Mucosa of rectum (tissue), 2 donors: Measurements from ENCODE around the gene WNT16.

Source experiments
- H3K27ac ChIP-seq, 2 donors: one replicate each; pipeline ENCODE4 v1.7.0; 2013; ENCODE audit warnings: inconsistent platforms in 2 of 2, low read depth in 2 of 2, low read length in 2 of 2
- H3K27me3 ChIP-seq, 2 donors: one replicate each; pipeline ENCODE4 v1.7.0; 2013; ENCODE audit warnings: low read length in 2 of 2; ENCODE audit not compliant: control insufficient read depth in 2 of 2, insufficient read depth in 2 of 2
- H3K36me3 ChIP-seq, 2 donors: one replicate each; pipeline ENCODE4 v1.7.0; 2013; ENCODE audit warnings: low read length in 2 of 2; ENCODE audit not compliant: control insufficient read depth in 2 of 2, insufficient read depth in 2 of 2
- H3K4me1 ChIP-seq, 2 donors: one replicate each; pipeline ENCODE4 v1.7.0; 2013; ENCODE audit warnings: low read length in 2 of 2, mild to moderate bottlenecking in 1 of 2; ENCODE audit not compliant: control insufficient read depth in 2 of 2, insufficient read depth in 2 of 2
- H3K4me3 ChIP-seq, 2 donors: one replicate each; pipeline ENCODE4 v1.7.0; 2013; ENCODE audit warnings: low read length in 2 of 2
- H3K9ac ChIP-seq, 2 donors: one replicate each; pipeline ENCODE4 v1.7.0; 2013; ENCODE audit warnings: low read length in 2 of 2, low read depth in 1 of 2, mild to moderate bottlenecking in 1 of 2
- H3K9me3 ChIP-seq, 2 donors: one replicate each; pipeline ENCODE4 v1.7.0; 2013; ENCODE audit warnings: low read length in 2 of 2; ENCODE audit not compliant: control insufficient read depth in 2 of 2
- donor health status: healthy.
- donor health status: Normal muscosa, but diverticular disease.

WNT16 gene

DNA sequence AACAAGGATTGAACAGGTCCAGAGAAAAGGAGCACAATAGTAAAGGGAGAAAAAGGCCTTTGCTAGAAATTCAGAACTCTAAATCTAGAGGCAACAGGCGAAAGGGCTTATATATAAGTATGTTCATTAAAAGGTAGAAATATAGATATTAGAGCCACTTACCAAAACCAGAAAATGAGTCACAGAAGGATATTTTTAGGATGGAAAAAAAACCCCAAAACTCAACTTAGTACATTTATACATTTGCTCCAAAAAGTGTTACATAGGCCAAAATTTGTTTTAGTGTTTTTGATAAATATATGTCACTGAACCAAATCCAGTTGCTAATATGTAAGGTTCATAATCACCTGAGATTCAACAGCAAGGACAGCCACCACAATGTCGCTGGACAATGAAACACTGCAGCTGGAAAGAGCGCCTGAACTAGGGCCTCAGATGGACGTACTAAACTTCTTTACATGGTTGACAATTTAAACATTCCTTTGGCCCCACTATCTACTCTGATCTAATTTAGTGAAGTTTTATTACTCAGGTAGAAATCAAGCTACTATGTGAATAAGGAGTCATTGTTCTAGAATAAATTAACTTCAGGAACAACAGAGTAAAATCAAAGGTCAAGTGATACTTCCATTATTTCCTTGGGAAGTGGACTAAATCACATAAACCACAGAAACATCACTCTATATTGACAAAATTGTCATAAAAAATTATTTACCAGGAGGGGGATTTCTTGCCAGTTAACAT is 56.4 kb downstream of the WNT16 start:
- peak overlapping the region; percentile 48 to 54 for H3K27ac ChIP-seq
- peaks cover 14 to 18% of the 10 kb centered on the region in 2 donors for H3K4me1 ChIP-seq

DNA sequence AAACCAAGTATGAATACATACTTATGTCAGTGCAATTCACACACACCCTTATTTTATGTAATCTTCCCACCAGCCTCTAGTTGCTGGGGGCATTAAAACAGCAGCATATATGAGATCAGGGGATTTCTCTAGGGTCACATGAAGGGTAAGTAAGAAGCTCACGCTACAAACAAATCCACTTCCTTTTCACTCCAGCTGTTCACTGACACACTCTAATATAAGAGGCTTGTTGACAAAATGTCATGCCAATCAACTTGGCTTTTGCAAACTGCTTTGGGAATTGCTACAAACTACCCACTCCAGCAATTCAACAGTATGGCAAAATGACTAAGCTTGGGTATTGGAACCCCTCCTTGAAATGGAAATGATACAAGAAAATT is 57.0 kb downstream of the WNT16 start:
- H3K4me1 ChIP-seq = peaks cover 14 to 18% of the 10 kb centered on the region in 2 donors

More for the DNA sequence above, 56.4 kb downstream of the WNT16 start:
- H3K27me3 ChIP-seq = no peaks in the 10 kb centered on the region
- no peaks in the 10 kb centered on the region for H3K9me3 ChIP-seq
- no peak overlapping the region for H3K9ac ChIP-seq
- peak overlapping the region in 1 of 2 donors; percentile 10 for H3K4me3 ChIP-seq
- H3K36me3 ChIP-seq = peaks cover 0 to 3% of the 10 kb centered on the region in 2 donors

DNA sequence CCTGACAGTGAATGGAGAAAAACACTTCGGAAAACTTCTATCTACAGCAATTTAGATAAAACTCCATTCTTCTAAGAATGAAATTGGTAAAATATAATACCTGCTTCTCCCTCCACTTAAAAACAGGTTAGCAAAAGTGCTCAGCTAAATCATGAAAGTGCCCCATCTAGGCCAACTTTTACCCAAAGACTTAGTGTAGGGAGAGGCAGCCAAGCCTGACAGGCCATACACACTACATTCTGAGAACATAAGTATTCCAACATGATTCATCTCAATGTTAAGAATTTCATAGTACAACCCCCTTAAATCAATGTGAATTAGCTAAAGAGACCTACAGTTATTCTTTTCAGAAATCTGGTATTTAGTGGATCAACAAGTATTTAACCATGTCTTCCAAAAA is 60.1 kb downstream of the WNT16 start:
- Histone ChIP-seq H3K9me3 (no peaks in the 10 kb centered on the region), H3K27me3 (no peaks in the 10 kb centered on the region), H3K27ac (no peak overlapping the region), H3K36me3 (no peaks in the 10 kb centered on the region), H3K9ac (no peak overlapping the region), H3K4me1 (peaks cover 11 to 16% of the 10 kb centered on the region in 2 donors), H3K4me3 (no peak overlapping the region)

More for the DNA sequence above, 57.0 kb downstream of the WNT16 start:
- no peaks in the 10 kb centered on the region for H3K9me3 ChIP-seq
- H3K36me3 ChIP-seq = peaks cover 0 to 3% of the 10 kb centered on the region in 2 donors
- H3K9ac ChIP-seq = no peak overlapping the region
- H3K27me3 ChIP-seq = no peaks in the 10 kb centered on the region
- peak overlapping the region in 1 of 2 donors; percentile 10 for H3K4me3 ChIP-seq
- peak overlapping the region; percentile 48 to 54 for H3K27ac ChIP-seq

DNA sequence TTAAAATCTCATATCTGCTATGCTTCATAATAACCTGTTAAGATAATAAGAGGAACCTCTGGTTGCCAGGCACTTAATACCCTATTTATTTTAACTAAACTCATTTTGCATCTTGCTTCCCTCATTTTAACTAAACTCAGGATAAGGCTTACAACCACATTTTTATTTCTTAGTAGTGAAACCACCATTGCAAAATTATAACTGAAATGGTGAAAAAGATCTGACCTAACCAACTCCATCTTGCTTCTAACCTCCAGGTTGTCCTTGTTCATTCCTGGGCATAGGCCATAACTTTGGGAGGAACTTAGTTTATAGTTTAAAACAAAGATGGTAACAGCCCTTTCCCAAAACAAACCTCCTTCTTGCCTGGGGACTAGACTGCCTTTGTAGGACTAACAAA is 61.3 kb downstream of the WNT16 start:
- Histone ChIP-seq H3K27me3 (no peaks in the 10 kb centered on the region), H3K4me3 (no peak overlapping the region), H3K36me3 (no peaks in the 10 kb centered on the region), H3K4me1 (peaks cover 9 to 13% of the 10 kb centered on the region in 2 donors), H3K9me3 (no peaks in the 10 kb centered on the region), H3K9ac (no peak overlapping the region), H3K27ac (no peak overlapping the region)

DNA sequence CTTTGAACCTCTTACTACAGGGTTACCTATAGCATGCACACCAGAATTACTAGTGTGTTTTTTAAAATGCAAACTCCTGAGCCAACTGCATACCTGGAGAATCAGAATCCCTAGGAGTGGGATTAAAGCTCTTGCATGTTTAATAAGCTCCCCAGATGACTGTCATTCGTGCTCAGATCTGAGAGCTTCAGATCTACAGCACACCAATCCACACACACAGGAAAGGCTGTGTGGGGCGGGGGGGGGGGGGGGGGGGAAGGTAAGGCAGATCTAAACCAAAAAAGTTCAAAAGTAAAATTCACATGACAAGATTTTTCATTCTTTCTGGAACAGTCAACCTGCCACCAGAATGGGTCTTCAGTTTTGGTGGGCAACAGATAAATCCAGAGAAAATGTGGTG is 61.8 kb downstream of the WNT16 start:
- Histone ChIP-seq H3K27ac (no peak overlapping the region), H3K4me3 (no peak overlapping the region), H3K9me3 (no peaks in the 10 kb centered on the region), H3K36me3 (no peaks in the 10 kb centered on the region), H3K4me1 (peaks cover 8% of the 10 kb centered on the region in 2 donors), H3K9ac (no peak overlapping the region), H3K27me3 (no peaks in the 10 kb centered on the region)
